Type B pancreatic cell (in vitro differentiated cells): Measurements from ENCODE around the gene LGMN. TPM values are rescaled to one million over a fixed set of nuclear protein-coding genes. Genes with fewer than 3 reads are reported as not detected.
"Not testable (repeated sequence)": the region's sequence is repeated elsewhere in the genome, so short reads cannot be mapped to it uniquely, and the experiment has no call there.

ENCODE experiments used
- DNase-seq: peaks from one replicate; pipeline ENCODE4 v3.0.0; 2021; ENCODE audit warnings: mixed read lengths; ENCODE audit not compliant: unreplicated experiment; ENCODE audit errors: extremely low spot score
- H3K27ac Mint-ChIP-seq: 2 replicates; pipeline ENCODE4 v1.8.0; 2021; ENCODE audit warnings: mild to moderate bottlenecking, mixed read lengths
- H3K27me3 Mint-ChIP-seq: 2 replicates; pipeline ENCODE4 v1.8.0; 2021; ENCODE audit warnings: mixed read lengths
- H3K36me3 Mint-ChIP-seq: 2 replicates; pipeline ENCODE4 v1.8.0; 2021; ENCODE audit warnings: mixed read lengths
- H3K4me1 Mint-ChIP-seq: one replicate; pipeline ENCODE4 v1.8.0; 2021; ENCODE audit warnings: mixed read lengths; ENCODE audit not compliant: unreplicated experiment
- H3K4me3 Mint-ChIP-seq: 2 replicates; pipeline ENCODE4 v1.8.0; 2021; ENCODE audit warnings: mild to moderate bottlenecking, mixed read lengths
- H3K9me3 Mint-ChIP-seq: 2 replicates; pipeline ENCODE4 v1.8.0; 2021; ENCODE audit warnings: mixed read lengths
- CTCF ChIP-seq: fragments of 200-600 bp; sonication (generic); conservative IDR thresholded peaks from 2 replicates; pipeline ENCODE4 v1.5.0; 2021; ENCODE audit warnings: antibody characterized with exemption, mild to moderate bottlenecking
- total RNA-seq: library from RNA; stranded (reverse); gene quantifications from 2 replicates; pipeline ENCODE4 v1.2.1, GENCODE V29; 2021; ENCODE audit warnings: low replicate concordance

LGMN gene
- total RNA-seq, 1 donor from 2014 or later = 71.2 TPM

- Mint-ChIP-seq H3K27ac (no peak overlapping the region), H3K36me3 (peaks cover 11% of the 10 kb centered on the region), H3K4me1 (peaks cover 3% of the 10 kb centered on the region), H3K27me3 (no peaks in the 10 kb centered on the region), H3K4me3 (no peak overlapping the region), H3K9me3 (peaks cover 4% of the 10 kb centered on the region)
- no peak for DNase-seq
- TF ChIP-seq CTCF = no peak
Observed at GRCh38 chr14:92719421-92719820, 29.0 kb downstream of the LGMN start.

GRCh38 chr14:92718664-92719063, 29.8 kb downstream of the LGMN start:
- no peak overlapping the region for H3K4me3 Mint-ChIP-seq
- H3K9me3 Mint-ChIP-seq = no peaks in the 10 kb centered on the region
- H3K27me3 Mint-ChIP-seq = no peaks in the 10 kb centered on the region
- no peak for DNase-seq
- peaks cover 8% of the 10 kb centered on the region for H3K36me3 Mint-ChIP-seq
- H3K4me1 Mint-ChIP-seq = no peaks in the 10 kb centered on the region
- TF ChIP-seq CTCF = no peak
- no peak overlapping the region for H3K27ac Mint-ChIP-seq

GRCh38 chr14:92717571-92718042, 30.8 kb downstream of the LGMN start:
- Mint-ChIP-seq H3K27ac (no peak overlapping the region), H3K27me3 (no peaks in the 10 kb centered on the region), H3K4me3 (no peak overlapping the region), H3K4me1 (no peaks in the 10 kb centered on the region), H3K9me3 (no peaks in the 10 kb centered on the region), H3K36me3 (peaks cover 4% of the 10 kb centered on the region)
- TF ChIP-seq CTCF = no peak
- no peak for DNase-seq

GRCh38 chr14:92716131-92716530, 32.3 kb downstream of the LGMN start:
- peaks cover 5% of the 10 kb centered on the region for H3K36me3 Mint-ChIP-seq
- H3K27me3 Mint-ChIP-seq = no peaks in the 10 kb centered on the region
- DNase-seq = no peak
- no peaks in the 10 kb centered on the region for H3K9me3 Mint-ChIP-seq
- no peaks in the 10 kb centered on the region for H3K4me1 Mint-ChIP-seq
- TF ChIP-seq CTCF = no peak
- H3K27ac Mint-ChIP-seq = no peak overlapping the region
- no peak overlapping the region for H3K4me3 Mint-ChIP-seq

GRCh38 chr14:92714739-92715307, 33.6 kb downstream of the LGMN start:
- H3K27me3 Mint-ChIP-seq, H3K4me3 Mint-ChIP-seq, H3K9me3 Mint-ChIP-seq, H3K36me3 Mint-ChIP-seq, H3K27ac Mint-ChIP-seq, H3K4me1 Mint-ChIP-seq: not testable (repeated sequence)
- TF ChIP-seq CTCF = peak; percentile 76
- DNase-seq = peak; percentile 78

GRCh38 chr14:92712654-92713051, 35.8 kb downstream of the LGMN start:
- TF ChIP-seq CTCF = no peak
- H3K27me3 Mint-ChIP-seq = no peaks in the 10 kb centered on the region
- peaks cover 8% of the 10 kb centered on the region for H3K36me3 Mint-ChIP-seq
- H3K4me3 Mint-ChIP-seq = no peak overlapping the region
- DNase-seq = no peak
- no peaks in the 10 kb centered on the region for H3K4me1 Mint-ChIP-seq
- no peak overlapping the region for H3K27ac Mint-ChIP-seq
- no peaks in the 10 kb centered on the region for H3K9me3 Mint-ChIP-seq
